ENCODE measurements around the gene TNFRSF12A. TPM values are rescaled to one million over a fixed set of nuclear protein-coding genes. Genes with fewer than 3 reads are reported as not detected.
A peak's percentile ranks its signal among the peaks of the same experiment; 100 is the strongest.

TNFRSF12A gene
- total RNA-seq, 1 donor from 2014 or later = 44.6 TPM

DNA sequence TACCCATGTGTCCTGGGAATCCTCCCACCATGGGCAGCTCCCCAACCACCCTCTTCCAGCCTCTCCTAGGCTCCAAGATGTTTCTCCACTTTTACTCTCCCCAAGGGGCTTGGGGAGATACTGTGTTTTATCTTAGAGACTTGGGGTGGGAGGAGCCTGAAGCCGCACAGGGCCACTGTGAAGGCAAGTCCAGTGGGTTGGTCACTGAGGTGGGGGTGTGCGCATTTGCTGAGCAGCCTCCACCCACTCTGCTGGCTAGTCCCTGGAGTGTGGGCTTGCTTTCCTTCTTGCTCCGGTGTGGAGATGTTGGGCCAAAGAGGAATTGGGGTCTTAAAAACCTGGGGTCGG is 11.5 kb upstream of the TNFRSF12A start:
- Mint-ChIP-seq H3K9me3 (no peaks in the 10 kb centered on the region), H3K36me3 (no peaks in the 10 kb centered on the region), H3K27ac (peak overlapping the region; percentile 94), H3K4me1 (peaks cover 67% of the 10 kb centered on the region), H3K4me3 (no peak overlapping the region), H3K27me3 (ENCODE audit: low read depth) (peaks cover 62% of the 10 kb centered on the region)
- no peak for DNase-seq (ENCODE audit: low spot score in 2 of 2, unreplicated experiment in 2 of 2)
- TF ChIP-seq, protein P1, sequence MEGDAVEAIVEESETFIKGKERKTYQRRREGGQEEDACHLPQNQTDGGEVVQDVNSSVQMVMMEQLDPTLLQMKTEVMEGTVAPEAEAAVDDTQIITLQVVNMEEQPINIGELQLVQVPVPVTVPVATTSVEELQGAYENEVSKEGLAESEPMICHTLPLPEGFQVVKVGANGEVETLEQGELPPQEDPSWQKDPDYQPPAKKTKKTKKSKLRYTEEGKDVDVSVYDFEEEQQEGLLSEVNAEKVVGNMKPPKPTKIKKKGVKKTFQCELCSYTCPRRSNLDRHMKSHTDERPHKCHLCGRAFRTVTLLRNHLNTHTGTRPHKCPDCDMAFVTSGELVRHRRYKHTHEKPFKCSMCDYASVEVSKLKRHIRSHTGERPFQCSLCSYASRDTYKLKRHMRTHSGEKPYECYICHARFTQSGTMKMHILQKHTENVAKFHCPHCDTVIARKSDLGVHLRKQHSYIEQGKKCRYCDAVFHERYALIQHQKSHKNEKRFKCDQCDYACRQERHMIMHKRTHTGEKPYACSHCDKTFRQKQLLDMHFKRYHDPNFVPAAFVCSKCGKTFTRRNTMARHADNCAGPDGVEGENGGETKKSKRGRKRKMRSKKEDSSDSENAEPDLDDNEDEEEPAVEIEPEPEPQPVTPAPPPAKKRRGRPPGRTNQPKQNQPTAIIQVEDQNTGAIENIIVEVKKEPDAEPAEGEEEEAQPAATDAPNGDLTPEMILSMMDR (IDR thresholded peaks at IDR 0.05; ENCODE audit: unreplicated experiment) = no peak

DNA sequence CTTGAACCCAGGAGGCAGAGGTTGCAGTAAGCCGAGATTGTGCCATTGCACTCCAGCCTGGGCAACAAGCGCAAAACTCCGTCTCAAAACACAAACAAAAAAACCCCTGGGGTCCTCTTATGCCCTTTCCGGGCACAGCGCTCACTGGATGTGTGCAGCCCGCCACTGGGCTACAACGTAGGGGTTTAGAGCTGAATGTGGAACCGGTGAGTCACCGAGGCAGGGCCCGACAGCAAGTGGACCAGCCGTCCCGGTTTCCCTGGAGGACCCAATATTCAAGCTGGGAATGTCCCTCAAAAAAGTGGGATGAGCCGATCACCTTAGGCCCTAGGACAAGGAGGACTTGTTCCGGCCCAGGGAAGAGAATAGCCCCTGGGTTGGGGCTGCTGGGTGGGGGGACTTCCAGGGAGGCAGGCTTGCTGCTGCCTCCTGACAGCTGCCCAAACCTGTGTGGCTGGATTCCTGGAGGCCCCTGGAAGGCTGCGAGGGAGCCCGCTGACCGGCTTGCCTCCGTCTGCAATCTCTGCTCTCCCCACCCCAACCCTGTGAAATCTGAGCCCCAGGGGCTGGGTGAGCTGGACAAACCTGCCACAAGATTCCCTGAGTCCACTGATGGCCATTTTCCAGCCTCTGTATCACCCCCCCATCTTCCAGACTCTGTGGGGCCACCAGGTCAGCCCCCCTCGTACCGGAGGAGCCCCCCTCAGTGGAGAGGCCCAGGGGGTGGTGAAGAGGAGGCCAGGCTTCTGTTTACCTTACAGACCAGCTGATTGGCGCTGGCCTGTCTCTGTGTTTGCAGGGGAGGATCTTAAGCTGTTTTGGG is 10.4 kb upstream of the TNFRSF12A start:
- H3K27ac Mint-ChIP-seq = peak overlapping the region; percentile 94
- H3K4me3 Mint-ChIP-seq = peak overlapping the region; percentile 39
- H3K36me3 Mint-ChIP-seq = no peaks in the 10 kb centered on the region
- H3K4me1 Mint-ChIP-seq = peaks cover 74% of the 10 kb centered on the region
- TF ChIP-seq, protein P1 (IDR thresholded peaks at IDR 0.05; ENCODE audit: unreplicated experiment) = no peak
- peaks cover 68% of the 10 kb centered on the region for H3K27me3 Mint-ChIP-seq (ENCODE audit: low read depth)
- DNase-seq (ENCODE audit: low spot score in 2 of 2, unreplicated experiment in 2 of 2) = peak; percentile 82 to 92
- no peaks in the 10 kb centered on the region for H3K9me3 Mint-ChIP-seq

DNA sequence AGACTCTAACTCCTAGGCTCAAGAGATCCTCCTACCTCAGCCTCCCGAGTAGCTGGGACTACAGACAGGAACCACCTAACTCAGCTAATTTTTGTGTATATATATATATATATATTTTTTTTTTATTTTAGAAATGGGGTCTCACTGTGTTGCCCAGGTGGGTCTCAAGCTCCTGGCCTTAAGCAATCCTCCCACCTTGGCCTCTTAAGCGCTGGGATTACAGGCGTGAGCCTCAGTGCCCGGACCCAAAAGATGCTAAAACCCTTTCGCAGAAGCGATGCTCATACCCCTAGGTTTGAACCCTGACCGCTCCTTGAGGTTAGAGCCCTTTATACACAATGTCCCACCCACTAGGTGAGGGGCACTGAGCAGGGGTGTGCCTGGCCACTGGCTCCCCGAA is 9.7 kb upstream of the TNFRSF12A start:
- H3K9me3 Mint-ChIP-seq = no peaks in the 10 kb centered on the region
- no peak for DNase-seq (ENCODE audit: low spot score in 2 of 2, unreplicated experiment in 2 of 2)
- H3K4me3 Mint-ChIP-seq = no peak overlapping the region
- peak overlapping the region; percentile 94 for H3K27ac Mint-ChIP-seq
- H3K4me1 Mint-ChIP-seq = peaks cover 76% of the 10 kb centered on the region
- H3K27me3 Mint-ChIP-seq (ENCODE audit: low read depth) = peaks cover 68% of the 10 kb centered on the region
- peaks cover 3% of the 10 kb centered on the region for H3K36me3 Mint-ChIP-seq
- TF ChIP-seq, protein P1 (IDR thresholded peaks at IDR 0.05; ENCODE audit: unreplicated experiment) = no peak

- H3K4me3 Mint-ChIP-seq = peak overlapping the region; percentile 60
Observed at GRCh38 chr16:3012246-3012645, 7.9 kb upstream of the TNFRSF12A start.

GRCh38 chr16:3012828-3013420 is 7.2 kb upstream of the TNFRSF12A start, which contains the start of gene CLDN9:
CLDN9 (plus strand) TSS chr16:3012923; CDS start chr16:3013363, 440 bp downstream.
- peak within 1 kb of the TSS; percentile 60 for H3K4me3 Mint-ChIP-seq
- H3K9me3 Mint-ChIP-seq = no peaks in the 10 kb centered on the region
- peaks cover 4% of the 10 kb centered on the region for H3K36me3 Mint-ChIP-seq
- peaks cover 56% of the 10 kb centered on the region for H3K27me3 Mint-ChIP-seq (ENCODE audit: low read depth)
- peak within 1 kb of the TSS; percentile 97 for H3K27ac Mint-ChIP-seq
- peaks cover 70% of the 10 kb centered on the region for H3K4me1 Mint-ChIP-seq
- DNase-seq (ENCODE audit: low spot score in 2 of 2, unreplicated experiment in 2 of 2) = peak in 1 of 2 experiments; percentile 60
- TF ChIP-seq, protein P1 (IDR thresholded peaks at IDR 0.05; ENCODE audit: unreplicated experiment) = no peak

More at GRCh38 chr16:3012246-3012645, 7.9 kb upstream of the TNFRSF12A start:
- TF ChIP-seq, protein P1 (IDR thresholded peaks at IDR 0.05; ENCODE audit: unreplicated experiment) = no peak
- H3K9me3 Mint-ChIP-seq = no peaks in the 10 kb centered on the region
- peaks cover 77% of the 10 kb centered on the region for H3K4me1 Mint-ChIP-seq
- H3K27ac Mint-ChIP-seq = peak overlapping the region; percentile 97
- peaks cover 60% of the 10 kb centered on the region for H3K27me3 Mint-ChIP-seq (ENCODE audit: low read depth)
- H3K36me3 Mint-ChIP-seq = peaks cover 4% of the 10 kb centered on the region
- DNase-seq (ENCODE audit: low spot score in 2 of 2, unreplicated experiment in 2 of 2) = peak in 1 of 2 experiments; percentile 64

Measured in mesothelial cell of epicardium (in vitro differentiated cells).